Mesothelial cell of epicardium (in vitro differentiated cells): ENCODE data around the gene PGS1. TPM values are rescaled to one million over a fixed set of nuclear protein-coding genes. Genes with fewer than 3 reads are reported as not detected.
A peak's percentile ranks its signal among the peaks of the same experiment; 100 is the strongest.

ENCODE experiments used
- DNase-seq, 2 experiments: peaks; one replicate each; pipeline ENCODE4 v3.0.0; 2021; ENCODE audit warnings: low spot score in 2 of 2; ENCODE audit not compliant: unreplicated experiment in 2 of 2
- H3K27ac Mint-ChIP-seq: 2 replicates; pipeline ENCODE4 v1.8.0; 2021; ENCODE audit warnings: mixed read lengths
- H3K27me3 Mint-ChIP-seq: 2 replicates; pipeline ENCODE4 v1.8.0; 2021; ENCODE audit warnings: low read depth, mixed read lengths
- H3K36me3 Mint-ChIP-seq: 2 replicates; pipeline ENCODE4 v1.8.0; 2021; ENCODE audit warnings: mixed read lengths
- H3K4me1 Mint-ChIP-seq: 2 replicates; pipeline ENCODE4 v1.8.0; 2021; ENCODE audit warnings: mixed read lengths
- H3K4me3 Mint-ChIP-seq: 2 replicates; pipeline ENCODE4 v1.8.0; 2021; ENCODE audit warnings: mild to moderate bottlenecking, moderate library complexity, mixed read lengths
- H3K9me3 Mint-ChIP-seq: 2 replicates; pipeline ENCODE4 v1.8.0; 2021; ENCODE audit warnings: mixed read lengths
- CTCF ChIP-seq: fragments of 200-600 bp; sonication (generic); IDR thresholded peaks from one replicate; pipeline ENCODE4 v1.5.0; 2021; ENCODE audit warnings: antibody characterized with exemption; ENCODE audit not compliant: unreplicated experiment
- total RNA-seq: library from RNA; stranded (reverse); gene quantifications from 3 replicates; pipeline ENCODE4 v1.2.1, GENCODE V29; 2021

Gene PGS1
- total RNA-seq, 1 donor from 2014 or later: 62.3 TPM

GRCh38 chr17:78421534-78422266 lies 43.3 kb downstream of the PGS1 start:
- H3K27me3 Mint-ChIP-seq: no peaks in the 10 kb centered on the region
- TF ChIP-seq CTCF: peak; percentile 91
- peak overlapping the region; percentile 78 for H3K27ac Mint-ChIP-seq
- H3K4me1 Mint-ChIP-seq: peaks cover 16% of the 10 kb centered on the region
- H3K9me3 Mint-ChIP-seq: no peaks in the 10 kb centered on the region
- no peak overlapping the region for H3K4me3 Mint-ChIP-seq
- peaks cover 18% of the 10 kb centered on the region for H3K36me3 Mint-ChIP-seq
- peak; percentile 59 to 86 for DNase-seq

- no peaks in the 10 kb centered on the region for H3K9me3 Mint-ChIP-seq
- H3K4me3 Mint-ChIP-seq: no peak overlapping the region
These were observed 43.8 kb downstream of the PGS1 start for GRCh38 chr17:78422267-78422605.

GRCh38 chr17:78422872-78423588 lies 44.6 kb downstream of the PGS1 start:
- no peak for DNase-seq
- no peak overlapping the region for H3K4me3 Mint-ChIP-seq
- H3K36me3 Mint-ChIP-seq: peaks cover 13% of the 10 kb centered on the region
- peaks cover 9% of the 10 kb centered on the region for H3K4me1 Mint-ChIP-seq
- no peaks in the 10 kb centered on the region for H3K27me3 Mint-ChIP-seq
- no peak for TF ChIP-seq CTCF
- no peak overlapping the region for H3K27ac Mint-ChIP-seq
- no peaks in the 10 kb centered on the region for H3K9me3 Mint-ChIP-seq

More at GRCh38 chr17:78422267-78422605, 43.8 kb downstream of the PGS1 start:
- Mint-ChIP-seq H3K27me3 (no peaks in the 10 kb centered on the region), H3K4me1 (peaks cover 11% of the 10 kb centered on the region), H3K36me3 (peaks cover 17% of the 10 kb centered on the region), H3K27ac (peak overlapping the region; percentile 78)
- TF ChIP-seq CTCF: peak; percentile 51
- no peak for DNase-seq

- Mint-ChIP-seq H3K9me3 (no peaks in the 10 kb centered on the region), H3K27me3 (no peaks in the 10 kb centered on the region), H3K4me1 (peaks cover 19% of the 10 kb centered on the region), H3K36me3 (peaks cover 14% of the 10 kb centered on the region), H3K4me3 (no peak overlapping the region), H3K27ac (no peak overlapping the region)
- DNase-seq: no peak
- TF ChIP-seq CTCF: no peak
These were observed 45.7 kb downstream of the PGS1 start for GRCh38 chr17:78423961-78424675.

- no peaks in the 10 kb centered on the region for H3K27me3 Mint-ChIP-seq
- peaks cover 21% of the 10 kb centered on the region for H3K4me1 Mint-ChIP-seq
- H3K27ac Mint-ChIP-seq: no peak overlapping the region
- TF ChIP-seq CTCF: no peak
- peaks cover 19% of the 10 kb centered on the region for H3K36me3 Mint-ChIP-seq
- H3K4me3 Mint-ChIP-seq: no peak overlapping the region
- DNase-seq: no peak
- H3K9me3 Mint-ChIP-seq: no peaks in the 10 kb centered on the region
These were observed 47.0 kb downstream of the PGS1 start for GRCh38 chr17:78425429-78425828.
